HG03558 (cell line): Measurements from ENCODE around the gene UBE2Q1.

ENCODE experiments used
- ATAC-seq: cut with Tn5 transposase; IDR thresholded peaks from one replicate; pipeline ENCODE4 v1.9.1; 2021; ENCODE audit warnings: moderate number of reproducible peaks; ENCODE audit not compliant: unreplicated experiment; ENCODE audit errors: extremely low read depth

UBE2Q1 gene

DNA sequence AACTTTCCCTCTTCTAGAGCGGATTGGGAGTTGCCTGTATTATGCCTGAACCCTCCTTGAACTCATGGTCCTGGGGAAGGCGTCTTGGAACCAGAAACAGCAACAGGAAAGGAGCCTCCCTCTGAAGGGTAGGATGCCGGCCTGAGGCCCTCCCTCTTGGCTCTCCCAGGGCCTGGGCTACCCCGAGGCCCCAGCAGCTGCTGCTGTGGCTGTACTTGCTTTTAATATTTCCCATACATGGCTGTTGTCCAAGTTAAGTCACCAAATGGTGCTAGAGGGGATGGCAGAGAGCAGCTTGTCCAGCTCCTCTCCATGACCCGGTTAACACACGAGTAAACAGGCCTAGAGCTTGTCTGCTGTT lies 19.6 kb upstream of the UBE2Q1 start:
- ATAC-seq = no peak

GRCh38 chr1:154577346-154578057 lies 19.0 kb upstream of the UBE2Q1 start:
- ATAC-seq = no peak

GRCh38 chr1:154575951-154576566 lies 17.6 kb upstream of the UBE2Q1 start:
- no peak for ATAC-seq

GRCh38 chr1:154575147-154575927 lies 16.9 kb upstream of the UBE2Q1 start:
- no peak for ATAC-seq

GRCh38 chr1:154574716-154575115 lies 16.3 kb upstream of the UBE2Q1 start:
- no peak for ATAC-seq

- no peak for ATAC-seq
Measured at GRCh38 chr1:154573168-154573510, 14.7 kb upstream of the UBE2Q1 start.

GRCh38 chr1:154572468-154573167 lies 14.2 kb upstream of the UBE2Q1 start:
- no peak for ATAC-seq

GRCh38 chr1:154571964-154572288 lies 13.5 kb upstream of the UBE2Q1 start:
- ATAC-seq = no peak

DNA sequence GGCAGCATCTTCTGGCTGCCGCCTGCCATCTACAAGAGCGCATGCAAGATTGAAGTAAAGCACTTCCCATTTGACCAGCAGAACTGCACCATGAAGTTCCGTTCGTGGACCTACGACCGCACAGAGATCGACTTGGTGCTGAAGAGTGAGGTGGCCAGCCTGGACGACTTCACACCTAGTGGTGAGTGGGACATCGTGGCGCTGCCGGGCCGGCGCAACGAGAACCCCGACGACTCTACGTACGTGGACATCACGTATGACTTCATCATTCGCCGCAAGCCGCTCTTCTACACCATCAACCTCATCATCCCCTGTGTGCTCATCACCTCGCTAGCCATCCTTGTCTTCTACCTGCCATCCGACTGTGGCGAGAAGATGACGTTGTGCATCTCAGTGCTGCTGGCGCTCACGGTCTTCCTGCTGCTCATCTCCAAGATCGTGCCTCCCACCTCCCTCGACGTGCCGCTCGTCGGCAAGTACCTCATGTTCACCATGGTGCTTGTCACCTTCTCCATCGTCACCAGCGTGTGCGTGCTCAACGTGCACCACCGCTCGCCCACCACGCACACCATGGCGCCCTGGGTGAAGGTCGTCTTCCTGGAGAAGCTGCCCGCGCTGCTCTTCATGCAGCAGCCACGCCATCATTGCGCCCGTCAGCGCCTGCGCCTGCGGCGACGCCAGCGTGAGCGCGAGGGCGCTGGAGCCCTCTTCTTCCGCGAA lies 12.9 kb upstream of the UBE2Q1 start:
- no peak for ATAC-seq

GRCh38 chr1:154568157-154568815 lies 9.8 kb upstream of the UBE2Q1 start:
- ATAC-seq = no peak

- ATAC-seq = no peak
Measured at GRCh38 chr1:154567386-154568156, 9.1 kb upstream of the UBE2Q1 start, which contains the start of gene CHRNB2. TSS of gene CHRNB2 (plus strand) at chr1:154567778. CDS start at chr1:154568045, 267 bp downstream.

DNA sequence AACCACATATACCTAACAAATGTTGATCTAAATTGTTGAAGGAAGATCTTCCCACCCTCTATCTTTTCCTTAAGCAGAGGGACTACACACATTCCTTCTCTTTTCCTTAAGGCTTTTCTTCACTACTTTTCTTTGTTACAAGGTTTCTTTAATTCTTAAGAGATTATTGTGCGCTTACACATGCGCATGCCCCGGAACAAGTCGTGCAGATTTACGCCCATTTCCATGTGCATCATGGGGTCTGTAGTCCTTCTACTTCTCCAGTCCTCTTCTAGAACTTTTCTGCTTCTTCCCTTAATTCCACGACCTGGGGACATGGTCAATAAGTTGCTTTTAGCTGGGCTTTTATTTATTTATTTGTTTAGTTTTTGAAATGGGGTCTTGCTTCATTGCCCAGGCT lies 7.4 kb upstream of the UBE2Q1 start:
- ATAC-seq = no peak

- no peak for ATAC-seq
Measured at GRCh38 chr1:154559466-154560044, 1.1 kb upstream of the UBE2Q1 start.

GRCh38 chr1:154558720-154559465 lies 431 bp upstream of the UBE2Q1 start:
- peak; percentile 69 for ATAC-seq

DNA sequence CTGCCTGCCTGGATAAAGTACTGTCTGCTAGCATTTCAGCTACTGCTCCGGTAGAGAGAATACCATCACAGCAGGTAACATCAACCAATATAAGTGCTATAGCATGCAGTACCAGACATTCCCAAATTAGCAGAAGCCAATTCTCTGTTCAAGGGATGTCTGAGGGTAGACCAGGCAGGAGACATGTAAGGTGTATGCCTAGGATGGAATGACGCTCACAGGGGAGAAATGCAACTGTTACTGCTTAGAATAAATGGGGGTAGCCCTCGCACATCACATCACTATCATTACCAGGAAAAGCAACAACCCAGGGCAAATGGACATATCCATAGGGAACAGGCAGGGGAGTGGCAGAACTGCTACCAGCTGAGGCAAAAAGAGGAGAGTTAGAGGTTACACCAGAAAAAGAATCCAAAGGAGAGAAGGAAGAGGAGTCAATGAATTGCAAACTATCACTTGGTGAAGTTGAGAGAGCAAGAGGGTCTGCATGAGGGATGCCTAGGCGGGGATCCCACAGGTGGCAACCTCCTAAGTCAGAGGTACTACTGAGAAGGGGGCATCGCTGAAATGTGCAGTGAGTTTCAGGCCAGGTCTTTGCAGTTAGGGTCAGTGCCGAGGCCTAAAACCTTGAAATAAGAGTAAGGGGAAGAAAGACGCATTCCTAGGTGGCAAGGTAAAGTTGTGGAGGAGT lies 1.1 kb downstream of the UBE2Q1 start:
- ATAC-seq = no peak

DNA sequence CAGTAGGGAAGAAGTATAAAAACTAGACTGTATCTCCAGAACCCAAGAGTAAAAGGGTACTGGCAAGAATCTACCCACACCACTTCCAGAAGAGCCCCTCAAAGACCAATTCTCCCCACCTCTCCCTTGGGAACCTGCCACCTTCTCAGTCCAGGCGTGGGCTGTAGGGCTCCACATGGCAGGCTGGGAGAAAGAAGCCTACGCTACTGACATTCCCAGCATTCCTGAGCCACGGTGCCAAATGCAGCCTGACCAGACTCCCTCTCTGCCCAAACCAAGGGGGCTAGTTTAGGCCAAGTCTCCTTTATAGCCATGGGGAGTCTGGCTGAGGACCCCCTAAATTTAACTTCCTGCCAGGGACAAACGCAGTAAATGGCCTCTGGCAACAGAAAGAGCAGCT lies 2.0 kb downstream of the UBE2Q1 start:
- ATAC-seq = no peak
